ENCODE data around the gene CD3E.

Gene CD3E

GRCh38 chr11:118304568-118305248 is at the start of gene CD3E:
Gene CD3E (plus strand): TSS chr11:118304730. CDS start chr11:118304953, 223 bp downstream.
- DNase-seq: no peak

GRCh38 chr11:118258410-118258809 is 46.1 kb upstream of the CD3E start:
- no peak for DNase-seq

GRCh38 chr11:118259138-118259537 is 45.4 kb upstream of the CD3E start:
- DNase-seq: no peak

GRCh38 chr11:118260353-118260752 is 44.2 kb upstream of the CD3E start:
- DNase-seq: no peak

- DNase-seq: no peak
Measured at GRCh38 chr11:118263112-118263511, 41.4 kb upstream of the CD3E start.

GRCh38 chr11:118263695-118264568 is 40.6 kb upstream of the CD3E start, which contains the start of gene MPZL2:
Gene MPZL2 (minus strand): TSS chr11:118264297. CDS start chr11:118264153, 144 bp downstream.
- no peak for DNase-seq

- DNase-seq: no peak
Measured at GRCh38 chr11:118264569-118265465, 39.7 kb upstream of the CD3E start.

GRCh38 chr11:118265954-118266353 is 38.6 kb upstream of the CD3E start:
- DNase-seq: no peak

- no peak for DNase-seq
Measured at GRCh38 chr11:118267486-118267885, 37.0 kb upstream of the CD3E start.

- no peak for DNase-seq
Measured at GRCh38 chr11:118272001-118272400, 32.5 kb upstream of the CD3E start.

- DNase-seq: no peak
Measured at GRCh38 chr11:118274186-118274585, 30.3 kb upstream of the CD3E start.

GRCh38 chr11:118275176-118275575 is 29.4 kb upstream of the CD3E start:
- no peak for DNase-seq

GRCh38 chr11:118276422-118276821 is 28.1 kb upstream of the CD3E start:
- DNase-seq: no peak

GRCh38 chr11:118277312-118277711 is 27.2 kb upstream of the CD3E start:
- no peak for DNase-seq

GRCh38 chr11:118281284-118281683 is 23.2 kb upstream of the CD3E start:
- DNase-seq: no peak

- no peak for DNase-seq
Measured at GRCh38 chr11:118282606-118283005, 21.9 kb upstream of the CD3E start.

- DNase-seq: no peak
Measured at GRCh38 chr11:118283037-118283636, 21.4 kb upstream of the CD3E start.

- DNase-seq: no peak
Measured at GRCh38 chr11:118283756-118284350, 20.7 kb upstream of the CD3E start.

GRCh38 chr11:118286545-118286944 is 18.0 kb upstream of the CD3E start:
- DNase-seq: no peak

- DNase-seq: no peak
Measured at GRCh38 chr11:118287006-118287405, 17.5 kb upstream of the CD3E start.

GRCh38 chr11:118289401-118289800 is 15.1 kb upstream of the CD3E start:
- peak; percentile 23 for DNase-seq

GRCh38 chr11:118290923-118291322 is 13.6 kb upstream of the CD3E start:
- no peak for DNase-seq
